ENCODE measurements around the gene IL36RN. TPM values are rescaled to one million over a fixed set of nuclear protein-coding genes. Genes with fewer than 3 reads are reported as not detected.

The IL36RN gene
- total RNA-seq, 1 donor from 2014 or later: 0.85 TPM

- Mint-ChIP-seq H3K4me3 (no peak overlapping the region), H3K27me3 (ENCODE audit: low read depth) (peaks cover 49% of the 10 kb centered on the region), H3K27ac (no peak overlapping the region), H3K9me3 (no peaks in the 10 kb centered on the region), H3K4me1 (no peaks in the 10 kb centered on the region), H3K36me3 (no peaks in the 10 kb centered on the region)
- no peak for DNase-seq (ENCODE audit: low spot score in 2 of 2, unreplicated experiment in 2 of 2)
- TF ChIP-seq, protein P1, sequence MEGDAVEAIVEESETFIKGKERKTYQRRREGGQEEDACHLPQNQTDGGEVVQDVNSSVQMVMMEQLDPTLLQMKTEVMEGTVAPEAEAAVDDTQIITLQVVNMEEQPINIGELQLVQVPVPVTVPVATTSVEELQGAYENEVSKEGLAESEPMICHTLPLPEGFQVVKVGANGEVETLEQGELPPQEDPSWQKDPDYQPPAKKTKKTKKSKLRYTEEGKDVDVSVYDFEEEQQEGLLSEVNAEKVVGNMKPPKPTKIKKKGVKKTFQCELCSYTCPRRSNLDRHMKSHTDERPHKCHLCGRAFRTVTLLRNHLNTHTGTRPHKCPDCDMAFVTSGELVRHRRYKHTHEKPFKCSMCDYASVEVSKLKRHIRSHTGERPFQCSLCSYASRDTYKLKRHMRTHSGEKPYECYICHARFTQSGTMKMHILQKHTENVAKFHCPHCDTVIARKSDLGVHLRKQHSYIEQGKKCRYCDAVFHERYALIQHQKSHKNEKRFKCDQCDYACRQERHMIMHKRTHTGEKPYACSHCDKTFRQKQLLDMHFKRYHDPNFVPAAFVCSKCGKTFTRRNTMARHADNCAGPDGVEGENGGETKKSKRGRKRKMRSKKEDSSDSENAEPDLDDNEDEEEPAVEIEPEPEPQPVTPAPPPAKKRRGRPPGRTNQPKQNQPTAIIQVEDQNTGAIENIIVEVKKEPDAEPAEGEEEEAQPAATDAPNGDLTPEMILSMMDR (IDR thresholded peaks at IDR 0.05; ENCODE audit: unreplicated experiment): no peak
Observed at GRCh38 chr2:113085542-113085941, 26.5 kb downstream of the IL36RN start.

DNA sequence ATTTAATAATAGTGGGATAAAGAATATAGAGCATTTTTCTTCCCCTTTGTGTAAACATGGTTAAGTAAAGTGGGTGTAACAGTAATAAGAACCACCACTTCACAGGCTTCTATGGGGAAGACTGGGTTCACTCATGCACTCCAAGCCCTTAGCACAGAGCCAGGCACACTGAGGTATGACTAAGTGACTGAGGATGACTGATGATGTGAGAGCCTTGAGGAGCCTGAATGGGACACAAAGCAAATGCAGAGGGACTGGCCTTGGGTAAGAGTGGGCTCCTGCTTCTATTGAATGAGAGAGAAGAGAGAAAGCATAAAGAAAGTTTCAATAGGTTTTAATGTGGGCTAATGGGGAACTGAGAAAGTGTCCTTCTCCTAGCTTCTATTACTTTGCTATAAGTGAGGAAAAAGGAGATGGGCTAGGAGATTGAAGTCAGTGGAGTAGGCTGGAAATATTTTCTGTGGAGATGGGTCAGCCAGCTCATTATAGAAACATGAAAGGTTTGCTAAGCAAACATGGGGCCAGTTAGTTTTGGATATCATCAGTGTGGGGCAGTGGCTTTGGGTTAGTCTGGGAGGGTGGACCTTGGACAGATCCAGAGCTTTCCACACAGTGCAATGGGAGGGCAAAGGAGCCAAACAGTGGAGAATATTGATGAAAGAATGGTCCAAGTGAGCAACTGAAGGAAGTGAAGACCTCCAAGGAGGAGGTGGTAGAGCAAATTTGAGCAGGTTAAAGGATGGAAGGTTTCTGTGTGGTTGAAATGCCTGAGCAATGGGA is 29.4 kb downstream of the IL36RN start:
- no peak overlapping the region for H3K4me3 Mint-ChIP-seq
- peaks cover 29% of the 10 kb centered on the region for H3K27me3 Mint-ChIP-seq (ENCODE audit: low read depth)

GRCh38 chr2:113089916-113090315 is 30.9 kb downstream of the IL36RN start:
- H3K36me3 Mint-ChIP-seq: no peaks in the 10 kb centered on the region
- TF ChIP-seq, protein P1 (IDR thresholded peaks at IDR 0.05; ENCODE audit: unreplicated experiment): no peak
- no peak for DNase-seq (ENCODE audit: low spot score in 2 of 2, unreplicated experiment in 2 of 2)
- no peaks in the 10 kb centered on the region for H3K4me1 Mint-ChIP-seq
- H3K27me3 Mint-ChIP-seq (ENCODE audit: low read depth): peaks cover 26% of the 10 kb centered on the region
- H3K4me3 Mint-ChIP-seq: no peak overlapping the region
- no peak overlapping the region for H3K27ac Mint-ChIP-seq
- peaks cover under 1% of the 10 kb centered on the region for H3K9me3 Mint-ChIP-seq

More for the DNA sequence above, 29.4 kb downstream of the IL36RN start:
- Mint-ChIP-seq H3K36me3 (no peaks in the 10 kb centered on the region), H3K4me1 (no peaks in the 10 kb centered on the region), H3K9me3 (no peaks in the 10 kb centered on the region), H3K27ac (no peak overlapping the region)
- TF ChIP-seq, protein P1 (IDR thresholded peaks at IDR 0.05; ENCODE audit: unreplicated experiment): no peak
- DNase-seq (ENCODE audit: low spot score in 2 of 2, unreplicated experiment in 2 of 2): no peak

- Mint-ChIP-seq H3K4me1 (no peaks in the 10 kb centered on the region), H3K27me3 (ENCODE audit: low read depth) (peaks cover 23% of the 10 kb centered on the region), H3K9me3 (peaks cover 7% of the 10 kb centered on the region), H3K27ac (no peak overlapping the region), H3K4me3 (no peak overlapping the region), H3K36me3 (no peaks in the 10 kb centered on the region)
- DNase-seq (ENCODE audit: low spot score in 2 of 2, unreplicated experiment in 2 of 2): no peak
- TF ChIP-seq, protein P1 (IDR thresholded peaks at IDR 0.05; ENCODE audit: unreplicated experiment): no peak
Observed at GRCh38 chr2:113091231-113091896, 32.4 kb downstream of the IL36RN start.

- TF ChIP-seq, protein P1 (IDR thresholded peaks at IDR 0.05; ENCODE audit: unreplicated experiment): no peak
- Mint-ChIP-seq H3K4me1 (no peaks in the 10 kb centered on the region), H3K27ac (no peak overlapping the region), H3K36me3 (no peaks in the 10 kb centered on the region), H3K4me3 (no peak overlapping the region), H3K9me3 (peaks cover 20% of the 10 kb centered on the region), H3K27me3 (ENCODE audit: low read depth) (peaks cover 17% of the 10 kb centered on the region)
- DNase-seq (ENCODE audit: low spot score in 2 of 2, unreplicated experiment in 2 of 2): no peak
Observed at GRCh38 chr2:113092864-113093612, 34.0 kb downstream of the IL36RN start.

Data from mesothelial cell of epicardium (in vitro differentiated cells).